GM18909 (cell line): ENCODE data around the gene FAM168A.

Experiments
- ATAC-seq: cut with Tn5 transposase; IDR thresholded peaks from one replicate; pipeline ENCODE4 v1.9.1; 2021; ENCODE audit warnings: mild to moderate bottlenecking; ENCODE audit not compliant: unreplicated experiment, poor library complexity

FAM168A gene

GRCh38 chr11:73382747-73383146, 215.2 kb downstream of the FAM168A start:
- ATAC-seq, result no peak

GRCh38 chr11:73382183-73382582, 215.7 kb downstream of the FAM168A start:
- ATAC-seq, result no peak

GRCh38 chr11:73381589-73381988, 216.3 kb downstream of the FAM168A start:
- no peak for ATAC-seq

- ATAC-seq, result no peak
Measured at GRCh38 chr11:73380897-73381410, 217.0 kb downstream of the FAM168A start.

GRCh38 chr11:73380331-73380730, 217.6 kb downstream of the FAM168A start:
- ATAC-seq, result no peak

GRCh38 chr11:73379189-73379880, 218.6 kb downstream of the FAM168A start:
- ATAC-seq, result no peak

- ATAC-seq, result peak; percentile 24
Measured at GRCh38 chr11:73376803-73377629, 220.9 kb downstream of the FAM168A start.

- peak; percentile 75 for ATAC-seq
Measured at GRCh38 chr11:73376160-73376802, 221.6 kb downstream of the FAM168A start, which contains the start of gene RELT. Gene RELT (plus strand): TSS chr11:73376399. CDS start chr11:73389137, 12,738 bp downstream.

GRCh38 chr11:73375830-73376159, 222.1 kb downstream of the FAM168A start:
- no peak for ATAC-seq

GRCh38 chr11:73374151-73374550, 223.8 kb downstream of the FAM168A start:
- ATAC-seq, result no peak

GRCh38 chr11:73372375-73372993, 225.4 kb downstream of the FAM168A start:
- no peak for ATAC-seq

GRCh38 chr11:73367482-73368024, 230.4 kb downstream of the FAM168A start:
- no peak for ATAC-seq

- ATAC-seq, result no peak
Measured at GRCh38 chr11:73366953-73367352, 231.0 kb downstream of the FAM168A start.

GRCh38 chr11:73366265-73366610, 231.7 kb downstream of the FAM168A start:
- no peak for ATAC-seq

- ATAC-seq, result no peak
Measured at GRCh38 chr11:73365352-73366264, 232.3 kb downstream of the FAM168A start.

GRCh38 chr11:73363147-73363546, 234.8 kb downstream of the FAM168A start:
- no peak for ATAC-seq

- no peak for ATAC-seq
Measured at GRCh38 chr11:73361953-73362776, 235.7 kb downstream of the FAM168A start.

GRCh38 chr11:73360743-73361369, 237.1 kb downstream of the FAM168A start:
- no peak for ATAC-seq
